Measurements from ENCODE around the gene DUSP3.

DUSP3 gene

DNA sequence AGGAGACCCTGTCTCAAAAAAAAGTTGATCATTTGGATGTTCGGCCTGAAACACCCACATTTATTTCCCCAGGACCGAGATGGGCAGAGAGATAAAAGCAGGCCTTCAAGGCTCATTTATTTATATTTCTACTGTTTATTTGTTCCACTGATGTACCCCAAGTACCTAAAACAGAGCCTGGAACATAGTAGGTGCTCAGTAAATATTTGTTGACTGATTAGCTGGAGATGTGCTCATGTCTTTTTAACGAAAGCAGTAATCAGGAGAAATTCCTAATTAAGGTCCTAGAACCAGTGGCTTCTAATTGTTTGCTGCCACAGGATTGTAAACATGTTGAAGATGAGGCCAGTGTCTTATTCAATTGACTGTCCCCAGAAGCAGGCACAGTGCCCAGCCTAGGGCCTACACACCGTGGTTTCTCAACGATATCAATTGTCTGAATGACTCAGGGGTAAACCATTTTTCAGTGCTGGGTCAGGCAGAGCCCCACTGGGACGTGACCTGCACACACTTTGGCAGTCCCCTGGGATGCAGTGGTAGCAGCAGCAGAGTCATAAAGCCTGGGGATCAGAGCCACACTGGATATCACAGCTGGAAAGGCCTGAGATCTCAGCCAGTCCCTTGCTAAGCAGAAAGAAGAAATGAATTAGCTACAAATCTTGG is 54.9 kb downstream of the DUSP3 start:
- H3K27ac ChIP-seq (replicated peaks) = no peak overlapping the region
- H3K27me3 ChIP-seq (ENCODE audit: insufficient read depth, poor library complexity, severe bottlenecking) = no peaks in the 10 kb centered on the region
- no peak for DNase-seq (ENCODE audit: low read depth in 1 of 2, low spot score in 1 of 2)
- H3K4me3 ChIP-seq (replicated peaks; ENCODE audit: insufficient read depth, low read length) = no peak overlapping the region
- TF ChIP-seq SPI1 (IDR thresholded peaks at IDR 0.05; ENCODE audit: borderline replicate concordance, low read depth) (no peak), GABPA (IDR thresholded peaks at IDR 0.05; ENCODE audit: low read depth) (no peak), POLR2AphosphoS5 (IDR thresholded peaks at IDR 0.05; ENCODE audit: low read depth) (no peak)
- TF ChIP-seq, protein P1, sequence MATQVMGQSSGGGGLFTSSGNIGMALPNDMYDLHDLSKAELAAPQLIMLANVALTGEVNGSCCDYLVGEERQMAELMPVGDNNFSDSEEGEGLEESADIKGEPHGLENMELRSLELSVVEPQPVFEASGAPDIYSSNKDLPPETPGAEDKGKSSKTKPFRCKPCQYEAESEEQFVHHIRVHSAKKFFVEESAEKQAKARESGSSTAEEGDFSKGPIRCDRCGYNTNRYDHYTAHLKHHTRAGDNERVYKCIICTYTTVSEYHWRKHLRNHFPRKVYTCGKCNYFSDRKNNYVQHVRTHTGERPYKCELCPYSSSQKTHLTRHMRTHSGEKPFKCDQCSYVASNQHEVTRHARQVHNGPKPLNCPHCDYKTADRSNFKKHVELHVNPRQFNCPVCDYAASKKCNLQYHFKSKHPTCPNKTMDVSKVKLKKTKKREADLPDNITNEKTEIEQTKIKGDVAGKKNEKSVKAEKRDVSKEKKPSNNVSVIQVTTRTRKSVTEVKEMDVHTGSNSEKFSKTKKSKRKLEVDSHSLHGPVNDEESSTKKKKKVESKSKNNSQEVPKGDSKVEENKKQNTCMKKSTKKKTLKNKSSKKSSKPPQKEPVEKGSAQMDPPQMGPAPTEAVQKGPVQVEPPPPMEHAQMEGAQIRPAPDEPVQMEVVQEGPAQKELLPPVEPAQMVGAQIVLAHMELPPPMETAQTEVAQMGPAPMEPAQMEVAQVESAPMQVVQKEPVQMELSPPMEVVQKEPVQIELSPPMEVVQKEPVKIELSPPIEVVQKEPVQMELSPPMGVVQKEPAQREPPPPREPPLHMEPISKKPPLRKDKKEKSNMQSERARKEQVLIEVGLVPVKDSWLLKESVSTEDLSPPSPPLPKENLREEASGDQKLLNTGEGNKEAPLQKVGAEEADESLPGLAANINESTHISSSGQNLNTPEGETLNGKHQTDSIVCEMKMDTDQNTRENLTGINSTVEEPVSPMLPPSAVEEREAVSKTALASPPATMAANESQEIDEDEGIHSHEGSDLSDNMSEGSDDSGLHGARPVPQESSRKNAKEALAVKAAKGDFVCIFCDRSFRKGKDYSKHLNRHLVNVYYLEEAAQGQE (IDR thresholded peaks at IDR 0.05; ENCODE audit: insufficient replicate concordance, low read depth) = no peak
- TF ChIP-seq, protein P2, sequence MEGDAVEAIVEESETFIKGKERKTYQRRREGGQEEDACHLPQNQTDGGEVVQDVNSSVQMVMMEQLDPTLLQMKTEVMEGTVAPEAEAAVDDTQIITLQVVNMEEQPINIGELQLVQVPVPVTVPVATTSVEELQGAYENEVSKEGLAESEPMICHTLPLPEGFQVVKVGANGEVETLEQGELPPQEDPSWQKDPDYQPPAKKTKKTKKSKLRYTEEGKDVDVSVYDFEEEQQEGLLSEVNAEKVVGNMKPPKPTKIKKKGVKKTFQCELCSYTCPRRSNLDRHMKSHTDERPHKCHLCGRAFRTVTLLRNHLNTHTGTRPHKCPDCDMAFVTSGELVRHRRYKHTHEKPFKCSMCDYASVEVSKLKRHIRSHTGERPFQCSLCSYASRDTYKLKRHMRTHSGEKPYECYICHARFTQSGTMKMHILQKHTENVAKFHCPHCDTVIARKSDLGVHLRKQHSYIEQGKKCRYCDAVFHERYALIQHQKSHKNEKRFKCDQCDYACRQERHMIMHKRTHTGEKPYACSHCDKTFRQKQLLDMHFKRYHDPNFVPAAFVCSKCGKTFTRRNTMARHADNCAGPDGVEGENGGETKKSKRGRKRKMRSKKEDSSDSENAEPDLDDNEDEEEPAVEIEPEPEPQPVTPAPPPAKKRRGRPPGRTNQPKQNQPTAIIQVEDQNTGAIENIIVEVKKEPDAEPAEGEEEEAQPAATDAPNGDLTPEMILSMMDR (IDR thresholded peaks at IDR 0.05; ENCODE audit: insufficient read depth, low read length) = no peak

DNA sequence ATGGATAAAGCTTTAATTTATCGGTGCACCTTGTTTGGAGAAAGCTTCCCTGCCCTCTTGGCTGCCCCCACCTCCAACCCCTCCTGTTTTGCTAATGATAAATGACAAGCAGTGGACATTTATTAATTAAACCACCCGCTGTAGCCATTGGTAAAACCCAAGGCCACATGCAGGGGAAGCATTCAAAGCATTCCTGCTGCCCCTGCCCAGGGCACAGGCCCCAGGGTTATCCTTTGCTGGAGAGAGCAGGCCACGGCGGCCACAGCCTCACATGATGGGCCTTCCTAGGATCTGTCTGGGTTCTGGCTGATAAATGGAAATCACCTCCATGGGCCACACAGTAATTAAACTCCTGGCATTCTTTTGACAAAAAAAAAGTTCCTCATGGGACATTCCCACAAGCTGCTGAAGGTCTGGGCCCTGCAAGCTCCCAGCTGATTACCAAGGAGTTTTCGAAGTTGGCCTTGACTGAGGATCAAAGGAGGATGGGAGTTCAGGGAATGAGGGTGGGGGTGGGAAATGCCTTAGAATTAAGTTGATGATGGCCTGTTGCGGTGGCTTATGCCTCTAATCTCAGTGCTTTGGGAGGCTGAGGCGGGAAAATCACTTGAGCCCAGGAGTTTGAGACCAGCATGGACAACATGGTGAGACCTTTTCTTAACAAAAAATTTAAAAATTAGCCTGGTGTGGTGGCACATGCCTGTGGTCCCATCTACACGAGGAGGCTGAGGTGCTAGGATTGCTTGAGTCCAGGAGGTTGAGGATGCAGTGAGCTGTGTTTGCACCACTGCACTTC is 55.7 kb downstream of the DUSP3 start:
- no peak for DNase-seq (ENCODE audit: low read depth in 1 of 2, low spot score in 1 of 2)
- no peak for TF ChIP-seq POLR2AphosphoS5 (IDR thresholded peaks at IDR 0.05; ENCODE audit: low read depth)
- no peak for TF ChIP-seq GABPA (IDR thresholded peaks at IDR 0.05; ENCODE audit: low read depth)
- no peak for TF ChIP-seq SPI1 (IDR thresholded peaks at IDR 0.05; ENCODE audit: borderline replicate concordance, low read depth)
- TF ChIP-seq, protein P2 (IDR thresholded peaks at IDR 0.05; ENCODE audit: insufficient read depth, low read length) = no peak
- no peak overlapping the region for H3K27ac ChIP-seq (replicated peaks)

DNA sequence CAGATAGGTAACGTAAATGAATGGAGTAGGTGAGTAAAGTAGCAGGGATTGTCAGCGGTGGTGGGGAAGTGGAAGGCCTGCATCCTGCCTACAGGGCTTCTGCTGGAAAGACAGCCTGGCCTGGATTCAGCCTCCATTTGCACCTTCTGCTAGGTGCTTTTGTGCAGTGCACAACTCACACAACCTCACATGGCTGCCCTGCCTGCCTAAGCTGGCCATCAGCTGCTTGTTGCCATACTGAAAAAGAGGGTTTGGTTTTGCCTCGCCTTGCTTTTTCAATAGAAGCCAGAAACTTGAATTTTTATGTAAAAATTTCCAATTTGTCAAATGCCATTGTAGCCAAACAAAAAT is 56.5 kb downstream of the DUSP3 start:
- Histone ChIP-seq H3K4me3 (replicated peaks; ENCODE audit: insufficient read depth, low read length) (no peak overlapping the region), H3K27ac (replicated peaks) (no peak overlapping the region), H3K27me3 (ENCODE audit: insufficient read depth, poor library complexity, severe bottlenecking) (peaks cover 3% of the 10 kb centered on the region)
- no peak for DNase-seq (ENCODE audit: low read depth in 1 of 2, low spot score in 1 of 2)
- TF ChIP-seq, protein P1 (IDR thresholded peaks at IDR 0.05; ENCODE audit: insufficient replicate concordance, low read depth) = no peak
- TF ChIP-seq SPI1 (IDR thresholded peaks at IDR 0.05; ENCODE audit: borderline replicate concordance, low read depth) (no peak), POLR2AphosphoS5 (IDR thresholded peaks at IDR 0.05; ENCODE audit: low read depth) (no peak), GABPA (IDR thresholded peaks at IDR 0.05; ENCODE audit: low read depth) (no peak)
- TF ChIP-seq, protein P2 (IDR thresholded peaks at IDR 0.05; ENCODE audit: insufficient read depth, low read length) = no peak

More for the DNA sequence above, 55.7 kb downstream of the DUSP3 start:
- Histone ChIP-seq H3K27me3 (ENCODE audit: insufficient read depth, poor library complexity, severe bottlenecking) (peaks cover 3% of the 10 kb centered on the region), H3K4me3 (replicated peaks; ENCODE audit: insufficient read depth, low read length) (no peak overlapping the region)

Data from HL-60 (cell line).